GM12878 (cell line): Measurements from ENCODE around the gene CFDP1. TPM values are rescaled to one million over a fixed set of nuclear protein-coding genes. Genes with fewer than 3 reads are reported as not detected.

Source experiments
- ATAC-seq: fragments of 200-7000 bp; cut with Tn5 transposase; 3 replicates; pipeline ENCODE4 v1.9.1; 2020; ENCODE audit warnings: mild to moderate bottlenecking, moderate library complexity
- BruUV-seq: library from RNA; stranded (reverse); fragments of 400-500 nt; replicated peaks from 2 replicates; lab custom pipeline; 2021; lab: Mats Ljungman, UMichigan
- CTCF ChIA-PET: fragments of 300-600 bp; sonication (Branson Sonifier 250); formaldehyde crosslinking; extraction: SDS; loops from one replicate; lab custom pipeline; 2021; ENCODE audit warnings: inconsistent platforms; lab: Yijun Ruan, JAX
- POLR2A ChIA-PET: fragments of 350-600 bp; formaldehyde crosslinking; extraction: SDS; loops from one replicate; lab custom pipeline; 2021; ENCODE audit warnings: inconsistent platforms; lab: Charles Lee
- RAD21 ChIA-PET: fragments of 300-600 bp; sonication (Branson Sonifier 250); formaldehyde crosslinking; loops from one replicate; lab custom pipeline; 2023; ENCODE audit warnings: antibody characterized with exemption; ENCODE audit not compliant: unreplicated experiment; lab: Charles Lee
- SMC1A ChIA-PET: fragments of 300-600 bp; sonication (Branson Sonifier 250); formaldehyde crosslinking; loops from one replicate; lab custom pipeline; 2023; ENCODE audit not compliant: unreplicated experiment, uncharacterized antibody; lab: Charles Lee
- DNase-seq: peaks from one replicate; pipeline ENCODE4 v3.0.0-alpha.2; 2011; ENCODE audit warnings: low read depth, low spot score
- FAIRE-seq: peaks from 3 replicates; lab custom pipeline; 2011; peaks lifted over from hg19 to GRCh38; lab: Jason Lieb, UNC
- H2AFZ ChIP-seq: 2 replicates; pipeline ENCODE4 v1.6.0; 2011; ENCODE audit warnings: low read depth, low read length, control low read depth; ENCODE audit not compliant: control insufficient read depth
- H3K27ac ChIP-seq: 2 replicates; pipeline ENCODE4 v1.5.1; 2011; ENCODE audit warnings: control low read depth; ENCODE audit not compliant: control insufficient read depth, insufficient read depth
- H3K27me3 ChIP-seq, 2 experiments: replicated peaks in 1 of 2; 2 replicates each; pipeline versions ENCODE4 v1.6.0 to v1.6.1; 2011; ENCODE audit warnings: low read length in 1 of 2; ENCODE audit not compliant: control insufficient read depth in 2 of 2, insufficient read depth in 2 of 2
- H3K36me3 ChIP-seq, 2 experiments: 2 replicates each; pipeline ENCODE4 v1.5.1; 2011; ENCODE audit warnings: low read length in 1 of 2; ENCODE audit not compliant: control insufficient read depth in 2 of 2, insufficient read depth in 2 of 2
- H3K4me1 ChIP-seq: 2 replicates; pipeline ENCODE4 v1.6.1; 2011; ENCODE audit warnings: mild to moderate bottlenecking, low read length, moderate library complexity, mixed read lengths; ENCODE audit not compliant: control insufficient read depth, insufficient read depth
- H3K4me2 ChIP-seq: 2 replicates; pipeline ENCODE4 v1.6.0; 2011; ENCODE audit warnings: control low read depth; ENCODE audit not compliant: control insufficient read depth, insufficient read depth
- H3K4me3 ChIP-seq: fragments of 200-600 bp; sonication (generic); 2 replicates; pipeline ENCODE4 v1.5.1; 2016
- H3K79me2 ChIP-seq: 2 replicates; pipeline ENCODE4 v1.6.0; 2011; ENCODE audit warnings: low read length; ENCODE audit not compliant: control insufficient read depth, insufficient read depth
- H3K9ac ChIP-seq: 2 replicates; pipeline ENCODE4 v1.8.0; 2011; ENCODE audit warnings: low read length, control low read depth, mixed read lengths; ENCODE audit not compliant: control insufficient read depth, insufficient read depth
- H3K9me3 ChIP-seq: replicated peaks from 3 replicates; pipeline ENCODE4 v1.5.1; 2011; ENCODE audit warnings: mild to moderate bottlenecking, low read length; ENCODE audit not compliant: control insufficient read depth, insufficient read depth
- H4K20me1 ChIP-seq: 2 replicates; pipeline ENCODE4 v1.6.0; 2011; ENCODE audit not compliant: control insufficient read depth, insufficient read depth
- IKZF1 ChIP-seq: fragments of 450-650 bp; conservative IDR thresholded peaks from 2 replicates; pipeline ENCODE4 v1.6.1; 2017; ENCODE audit warnings: antibody characterized with exemption, mild to moderate bottlenecking
- MEF2A ChIP-seq: IDR thresholded peaks from 2 replicates; pipeline ENCODE4 v1.6.1; 2011; ENCODE audit warnings: low read depth, mild to moderate bottlenecking, low read length, moderate library complexity; ENCODE audit not compliant: insufficient read depth
- MTA3 ChIP-seq: IDR thresholded peaks from 2 replicates; pipeline ENCODE4 v1.6.1; 2012; ENCODE audit warnings: low read length, inconsistent platforms, borderline replicate concordance
- NFXL1 ChIP-seq: fragments of 450-650 bp; IDR thresholded peaks from 2 replicates; pipeline ENCODE4 v1.6.1; 2017; ENCODE audit warnings: antibody characterized with exemption, mild to moderate bottlenecking, borderline replicate concordance
- NR2C2 ChIP-seq: IDR thresholded peaks from 2 replicates; pipeline ENCODE4 v1.6.1; 2011; ENCODE audit warnings: borderline replicate concordance, low read depth; ENCODE audit not compliant: control insufficient read depth, insufficient read length
- RAD21 ChIP-seq: IDR thresholded peaks from 2 replicates; pipeline ENCODE4 v1.6.1; 2011; ENCODE audit warnings: mild to moderate bottlenecking, low read depth, low read length, moderate library complexity; ENCODE audit not compliant: insufficient read depth
- SREBF2 ChIP-seq: IDR thresholded peaks from 2 replicates; pipeline ENCODE4 v1.6.1; 2012; ENCODE audit warnings: mild to moderate bottlenecking, low read length
- WGBS: methylation state at CpG from one replicate; pipeline ENCODE4 v1.1.6; 2016; ENCODE audit warnings: low lambda C conversion rate; ENCODE audit not compliant: insufficient replicate concordance, insufficient coverage; ENCODE audit errors: missing lambda C conversion rate; 5-methylcytosine and 5-hydroxymethylcytosine counted together
- in situ Hi-C: fragments of 300-500 bp; cut with MboI; formaldehyde crosslinking; loops from 9 replicates; pipeline ENCODE4 v1.14.3; 2018; ENCODE audit warnings: mixed read lengths
- intact Hi-C: fragments of 100-400 bp; cut with micrococcal nuclease; formaldehyde crosslinking; loops from one replicate; pipeline ENCODE4 v1.14.2; 2022; ENCODE audit not compliant: unreplicated experiment
- polyA plus RNA-seq, 11 experiments: library from polyadenylated mRNA; depleted of rRNA in 4 of 11; unstranded in 6 of 11; stranded (reverse) in 5 of 11; fragments of >200 nt; fragmentation: Nextera tagmentation in 4 of 11; fragmentation: Illumina TruSeq in 1 of 11; extraction: Ambion mirVana in 4 of 11; extraction: Trizol in 1 of 11; gene quantifications; 1 replicate in 1 of 11; 2 replicates in 10 of 11; pipeline versions ENCODE4 v1.2.1 to v1.2.3, GENCODE V29; 2011 to 2016; ENCODE audit warnings: inconsistent platforms in 2 of 11, missing spikeins in 2 of 11, low read depth in 1 of 11
- total RNA-seq, 4 experiments: library from RNA; depleted of rRNA in 3 of 4; stranded (reverse); fragments of >200 nt in 3 of 4; fragmentation: Illumina TruSeq in 1 of 4; extraction: Trizol in 1 of 4; gene quantifications; 2 replicates each; pipeline versions ENCODE4 v1.2.1 to v1.2.3, GENCODE V29; 2013 to 2021
- TF ChIP-seq, protein P1 (sequence below): fragments of 450-650 bp; IDR thresholded peaks from 2 replicates; pipeline ENCODE4 v1.6.1; 2016; ENCODE audit warnings: mild to moderate bottlenecking
- TF ChIP-seq, protein P2 (sequence below): fragments of 450-650 bp; conservative IDR thresholded peaks from 2 replicates; pipeline ENCODE4 v1.6.1; 2017; ENCODE audit warnings: mild to moderate bottlenecking, moderate library complexity
- TF ChIP-seq, protein P3 (sequence below): fragments of 150-350 bp; IDR thresholded peaks from 2 replicates; pipeline ENCODE4 v1.6.1; 2014; ENCODE audit warnings: mild to moderate bottlenecking, low read depth, low read length
- TF ChIP-seq, protein P4 (sequence below): fragments of 450-650 bp; IDR thresholded peaks from 2 replicates; pipeline ENCODE4 v1.6.1; 2017; ENCODE audit warnings: mild to moderate bottlenecking, moderate library complexity

Gene CFDP1
- total and polyA plus RNA-seq, 10 of the 15 experiments (the other 5 are each of a cell fraction or from before 2014, with no cell fraction given): 22.3 to 64.8 (median 36.7) TPM

DNA sequence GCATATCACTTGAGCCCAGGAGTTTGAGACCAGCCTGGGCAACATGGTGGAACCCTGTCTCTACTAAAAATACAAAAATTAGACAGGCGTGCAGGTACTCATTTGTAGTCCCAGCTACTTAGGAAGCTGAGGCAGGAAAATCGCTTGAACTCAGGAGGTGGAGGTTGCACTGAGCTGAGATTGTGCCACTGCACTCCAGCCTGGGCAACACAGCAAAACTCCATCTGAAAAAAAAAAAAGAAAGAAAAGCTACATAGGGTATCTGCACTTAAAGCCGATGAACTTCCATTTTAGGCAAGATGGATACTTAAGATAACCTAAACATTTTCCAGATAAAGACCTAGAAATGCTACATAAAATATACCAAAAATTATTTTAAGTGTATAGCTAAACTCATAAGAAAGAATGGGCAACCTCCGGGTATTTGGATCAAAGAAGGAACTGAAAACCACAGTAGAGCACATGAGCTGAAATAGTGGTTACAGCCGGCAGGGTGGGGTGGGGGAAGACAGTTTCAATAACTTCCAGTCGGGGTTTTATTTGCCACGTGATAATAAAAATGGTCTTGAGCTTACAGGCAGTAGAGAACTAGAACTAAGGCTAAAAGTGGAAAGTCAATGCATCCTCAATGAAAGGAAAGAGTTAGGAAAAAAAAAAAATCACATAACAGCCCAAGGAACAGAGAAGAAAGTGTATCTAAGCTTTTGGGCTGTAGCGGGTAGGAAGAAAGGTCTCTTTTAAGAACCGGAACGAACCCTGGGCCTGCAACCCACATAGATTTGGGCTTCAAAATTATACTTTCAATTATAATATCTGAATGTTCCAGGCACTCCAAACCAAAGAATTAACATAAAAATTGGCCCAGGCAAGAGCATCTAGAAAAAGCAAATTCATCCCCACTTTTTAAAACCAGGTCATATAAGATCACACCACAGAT lies 53.1 kb downstream of the CFDP1 start:
- WGBS: 9% methylated on average over 10 of the region's 10 CpGs
- in situ Hi-C loops: no loop called here
- H3K27me3 ChIP-seq: no peaks in the 10 kb centered on the region
- TF ChIP-seq MEF2A (peak; percentile 89), MTA3 (peak; percentile 89), RAD21 (peak; percentile 4; the same call in 1 of the 2 replicates), NR2C2 (no peak), NFXL1 (no peak), SREBF2 (no peak), IKZF1 (peak; percentile 75)
- TF ChIP-seq, protein P1, sequence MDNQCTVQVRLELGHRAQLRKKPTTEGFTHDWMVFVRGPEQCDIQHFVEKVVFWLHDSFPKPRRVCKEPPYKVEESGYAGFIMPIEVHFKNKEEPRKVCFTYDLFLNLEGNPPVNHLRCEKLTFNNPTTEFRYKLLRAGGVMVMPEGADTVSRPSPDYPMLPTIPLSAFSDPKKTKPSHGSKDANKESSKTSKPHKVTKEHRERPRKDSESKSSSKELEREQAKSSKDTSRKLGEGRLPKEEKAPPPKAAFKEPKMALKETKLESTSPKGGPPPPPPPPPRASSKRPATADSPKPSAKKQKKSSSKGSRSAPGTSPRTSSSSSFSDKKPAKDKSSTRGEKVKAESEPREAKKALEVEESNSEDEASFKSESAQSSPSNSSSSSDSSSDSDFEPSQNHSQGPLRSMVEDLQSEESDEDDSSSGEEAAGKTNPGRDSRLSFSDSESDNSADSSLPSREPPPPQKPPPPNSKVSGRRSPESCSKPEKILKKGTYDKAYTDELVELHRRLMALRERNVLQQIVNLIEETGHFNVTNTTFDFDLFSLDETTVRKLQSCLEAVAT: peak; percentile 87
- TF ChIP-seq, protein P2, sequence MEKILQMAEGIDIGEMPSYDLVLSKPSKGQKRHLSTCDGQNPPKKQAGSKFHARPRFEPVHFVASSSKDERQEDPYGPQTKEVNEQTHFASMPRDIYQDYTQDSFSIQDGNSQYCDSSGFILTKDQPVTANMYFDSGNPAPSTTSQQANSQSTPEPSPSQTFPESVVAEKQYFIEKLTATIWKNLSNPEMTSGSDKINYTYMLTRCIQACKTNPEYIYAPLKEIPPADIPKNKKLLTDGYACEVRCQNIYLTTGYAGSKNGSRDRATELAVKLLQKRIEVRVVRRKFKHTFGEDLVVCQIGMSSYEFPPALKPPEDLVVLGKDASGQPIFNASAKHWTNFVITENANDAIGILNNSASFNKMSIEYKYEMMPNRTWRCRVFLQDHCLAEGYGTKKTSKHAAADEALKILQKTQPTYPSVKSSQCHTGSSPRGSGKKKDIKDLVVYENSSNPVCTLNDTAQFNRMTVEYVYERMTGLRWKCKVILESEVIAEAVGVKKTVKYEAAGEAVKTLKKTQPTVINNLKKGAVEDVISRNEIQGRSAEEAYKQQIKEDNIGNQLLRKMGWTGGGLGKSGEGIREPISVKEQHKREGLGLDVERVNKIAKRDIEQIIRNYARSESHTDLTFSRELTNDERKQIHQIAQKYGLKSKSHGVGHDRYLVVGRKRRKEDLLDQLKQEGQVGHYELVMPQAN: no peak
- TF ChIP-seq, protein P3, sequence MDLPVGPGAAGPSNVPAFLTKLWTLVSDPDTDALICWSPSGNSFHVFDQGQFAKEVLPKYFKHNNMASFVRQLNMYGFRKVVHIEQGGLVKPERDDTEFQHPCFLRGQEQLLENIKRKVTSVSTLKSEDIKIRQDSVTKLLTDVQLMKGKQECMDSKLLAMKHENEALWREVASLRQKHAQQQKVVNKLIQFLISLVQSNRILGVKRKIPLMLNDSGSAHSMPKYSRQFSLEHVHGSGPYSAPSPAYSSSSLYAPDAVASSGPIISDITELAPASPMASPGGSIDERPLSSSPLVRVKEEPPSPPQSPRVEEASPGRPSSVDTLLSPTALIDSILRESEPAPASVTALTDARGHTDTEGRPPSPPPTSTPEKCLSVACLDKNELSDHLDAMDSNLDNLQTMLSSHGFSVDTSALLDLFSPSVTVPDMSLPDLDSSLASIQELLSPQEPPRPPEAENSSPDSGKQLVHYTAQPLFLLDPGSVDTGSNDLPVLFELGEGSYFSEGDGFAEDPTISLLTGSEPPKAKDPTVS: no peak
- TF ChIP-seq, protein P4, sequence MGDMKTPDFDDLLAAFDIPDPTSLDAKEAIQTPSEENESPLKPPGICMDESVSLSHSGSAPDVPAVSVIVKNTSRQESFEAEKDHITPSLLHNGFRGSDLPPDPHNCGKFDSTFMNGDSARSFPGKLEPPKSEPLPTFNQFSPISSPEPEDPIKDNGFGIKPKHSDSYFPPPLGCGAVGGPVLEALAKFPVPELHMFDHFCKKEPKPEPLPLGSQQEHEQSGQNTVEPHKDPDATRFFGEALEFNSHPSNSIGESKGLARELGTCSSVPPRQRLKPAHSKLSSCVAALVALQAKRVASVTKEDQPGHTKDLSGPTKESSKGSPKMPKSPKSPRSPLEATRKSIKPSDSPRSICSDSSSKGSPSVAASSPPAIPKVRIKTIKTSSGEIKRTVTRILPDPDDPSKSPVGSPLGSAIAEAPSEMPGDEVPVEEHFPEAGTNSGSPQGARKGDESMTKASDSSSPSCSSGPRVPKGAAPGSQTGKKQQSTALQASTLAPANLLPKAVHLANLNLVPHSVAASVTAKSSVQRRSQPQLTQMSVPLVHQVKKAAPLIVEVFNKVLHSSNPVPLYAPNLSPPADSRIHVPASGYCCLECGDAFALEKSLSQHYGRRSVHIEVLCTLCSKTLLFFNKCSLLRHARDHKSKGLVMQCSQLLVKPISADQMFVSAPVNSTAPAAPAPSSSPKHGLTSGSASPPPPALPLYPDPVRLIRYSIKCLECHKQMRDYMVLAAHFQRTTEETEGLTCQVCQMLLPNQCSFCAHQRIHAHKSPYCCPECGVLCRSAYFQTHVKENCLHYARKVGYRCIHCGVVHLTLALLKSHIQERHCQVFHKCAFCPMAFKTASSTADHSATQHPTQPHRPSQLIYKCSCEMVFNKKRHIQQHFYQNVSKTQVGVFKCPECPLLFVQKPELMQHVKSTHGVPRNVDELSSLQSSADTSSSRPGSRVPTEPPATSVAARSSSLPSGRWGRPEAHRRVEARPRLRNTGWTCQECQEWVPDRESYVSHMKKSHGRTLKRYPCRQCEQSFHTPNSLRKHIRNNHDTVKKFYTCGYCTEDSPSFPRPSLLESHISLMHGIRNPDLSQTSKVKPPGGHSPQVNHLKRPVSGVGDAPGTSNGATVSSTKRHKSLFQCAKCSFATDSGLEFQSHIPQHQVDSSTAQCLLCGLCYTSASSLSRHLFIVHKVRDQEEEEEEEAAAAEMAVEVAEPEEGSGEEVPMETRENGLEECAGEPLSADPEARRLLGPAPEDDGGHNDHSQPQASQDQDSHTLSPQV: no peak

More for the DNA sequence above, 53.1 kb downstream of the CFDP1 start:
- H3K4me3 ChIP-seq: no peak overlapping the region
- ChIA-PET SMC1A (interaction anchor here (0.6 to 7.2 kb wide), 20 partner anchors 9 to 469 kb away, joined by 3 to 91 read pairs (median 4); no protein-coding TSS in a partner anchor), CTCF (interaction anchor here (0.6 to 12.2 kb wide), 15 partner anchors 9 to 461 kb away, joined by 3 to 243 read pairs (median 5); partner anchors contain the start of gene CFDP1), POLR2A (interaction anchor here (0.7 to 2.0 kb wide), 11 partner anchors 54 to 368 kb away, joined by 3 to 13 read pairs (median 4); partner anchors contain the start of gene CFDP1), RAD21 (interaction anchor here (0.6 to 10.8 kb wide), 26 partner anchors 9 to 517 kb away, joined by 3 to 150 read pairs (median 4); no protein-coding TSS in a partner anchor)
- intact Hi-C loops: loop anchor here (1.0 kb wide), 1 partner anchor 60 kb away; no protein-coding TSS in a partner anchor
- peak; percentile 97 for ATAC-seq
- H3K27ac ChIP-seq: peak overlapping the region; percentile 69
- H2AFZ ChIP-seq: no peak overlapping the region
- H3K9ac ChIP-seq: no peak overlapping the region
- peaks cover 0 to 1% of the 10 kb centered on the region in 2 experiments; a peak in 1 of 4 replicates for H3K36me3 ChIP-seq
- no peaks in the 10 kb centered on the region for H3K9me3 ChIP-seq
- no TSS peak for BruUV-seq
- no peaks in the 10 kb centered on the region for H3K79me2 ChIP-seq
- peak overlapping the region; percentile 71 for H3K4me2 ChIP-seq
- DNase-seq: peak; percentile 60
- peaks cover 38% of the 10 kb centered on the region for H3K4me1 ChIP-seq
- no peaks in the 10 kb centered on the region for H4K20me1 ChIP-seq
- peak; percentile 84 for FAIRE-seq
